NCI-H526 (cell line): Measurements from ENCODE around the gene PIGC.

ENCODE experiments used
- DNase-seq, 2 experiments: peaks; one replicate each; lab custom pipeline; 2025; lab: John Stamatoyannopoulos, UW

PIGC gene

DNA sequence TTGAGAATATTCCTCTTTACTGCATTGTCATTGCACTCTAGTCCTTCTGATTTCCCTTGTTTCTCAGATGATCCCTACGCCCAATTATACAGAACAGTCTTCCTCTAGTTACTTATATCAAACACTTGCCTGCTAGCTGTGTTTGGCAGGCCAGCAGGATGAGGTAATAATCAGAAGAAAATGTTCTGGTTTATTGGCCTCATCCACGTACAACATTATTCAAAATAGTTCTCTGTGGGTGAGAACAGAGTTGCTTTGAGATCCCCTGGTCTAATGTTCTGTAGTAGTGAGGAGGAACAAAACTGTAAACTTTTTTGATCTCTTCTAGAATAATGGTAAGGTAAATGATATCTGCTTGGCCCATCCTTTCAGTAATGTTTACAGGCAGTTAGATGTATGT lies 45.7 kb downstream of the PIGC start:
- DNase-seq, result peak in 1 of 2 experiments; percentile 39

DNA sequence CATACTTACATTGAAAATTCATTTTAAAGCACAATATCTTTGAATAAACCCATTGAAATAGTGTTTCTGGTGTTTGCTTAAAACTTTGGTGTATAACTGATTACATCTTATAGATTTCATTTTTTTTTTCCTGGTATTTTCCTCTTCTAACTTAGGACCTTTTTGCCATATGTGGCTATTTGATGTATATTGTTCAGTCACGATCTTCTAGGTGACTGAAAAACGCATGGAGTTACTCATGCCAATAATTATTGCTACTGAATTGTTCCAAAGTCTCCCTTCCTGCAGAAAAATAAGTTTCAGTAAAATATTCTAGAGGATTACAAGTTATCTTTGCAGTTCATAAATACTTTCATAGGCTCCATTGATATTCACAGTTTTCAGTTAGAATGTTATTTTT lies 46.2 kb downstream of the PIGC start:
- no peak for DNase-seq

DNA sequence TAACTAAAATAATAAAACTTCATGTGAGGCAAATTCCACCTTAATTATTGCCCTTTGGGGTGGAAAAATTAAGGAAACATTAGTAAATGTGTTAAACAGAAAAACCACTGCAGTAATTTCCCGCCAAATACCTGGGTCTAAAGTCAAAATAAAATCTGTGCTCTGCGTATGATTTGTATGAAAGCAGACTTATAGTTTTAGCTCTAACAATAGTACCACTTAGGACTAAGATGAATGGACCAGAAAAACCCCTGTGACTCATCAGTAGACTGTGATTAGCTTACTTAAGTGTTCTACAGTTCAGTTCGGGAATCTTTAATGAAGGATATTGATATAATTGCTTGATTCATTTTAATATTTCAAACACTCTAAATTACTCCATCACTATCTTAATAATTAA lies 46.6 kb downstream of the PIGC start:
- DNase-seq, result no peak

DNA sequence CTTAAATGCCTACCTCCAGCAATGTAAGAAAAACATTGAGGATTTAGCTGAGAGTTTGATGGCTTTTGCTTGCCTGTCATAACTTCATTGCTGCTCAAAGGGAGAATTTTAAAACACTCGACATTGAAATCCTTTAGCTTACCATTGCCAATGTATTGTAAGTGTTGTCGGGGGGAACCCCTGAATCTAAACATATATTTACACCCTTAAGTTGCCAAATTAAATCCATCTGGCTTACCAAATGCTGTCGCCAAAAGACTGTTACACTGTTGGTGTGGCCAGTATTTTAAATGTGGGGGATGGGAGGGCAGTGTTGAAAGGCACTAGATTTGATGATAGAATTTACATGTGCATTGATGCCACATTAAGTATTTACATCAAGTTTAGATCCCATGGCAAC lies 48.3 kb downstream of the PIGC start:
- DNase-seq, result no peak

DNA sequence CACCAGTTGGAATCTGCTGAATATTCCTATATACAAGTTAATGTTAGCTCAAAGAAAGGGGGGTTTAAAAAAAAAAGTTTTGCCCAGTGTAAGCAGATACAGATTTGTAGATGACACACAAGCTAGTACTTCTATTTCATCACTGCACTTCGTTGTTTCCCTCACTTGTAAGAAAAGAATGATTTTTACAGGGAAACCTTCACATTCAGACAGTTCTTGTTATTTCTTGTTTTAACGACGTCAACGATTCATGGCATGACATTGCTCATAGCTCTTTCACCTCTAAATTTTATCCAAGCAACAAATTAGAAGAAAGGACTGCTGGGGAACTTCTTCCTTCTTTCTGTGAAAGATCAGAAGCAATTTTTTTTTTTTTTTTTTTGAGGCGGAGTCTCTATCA lies 49.1 kb downstream of the PIGC start:
- no peak for DNase-seq

DNA sequence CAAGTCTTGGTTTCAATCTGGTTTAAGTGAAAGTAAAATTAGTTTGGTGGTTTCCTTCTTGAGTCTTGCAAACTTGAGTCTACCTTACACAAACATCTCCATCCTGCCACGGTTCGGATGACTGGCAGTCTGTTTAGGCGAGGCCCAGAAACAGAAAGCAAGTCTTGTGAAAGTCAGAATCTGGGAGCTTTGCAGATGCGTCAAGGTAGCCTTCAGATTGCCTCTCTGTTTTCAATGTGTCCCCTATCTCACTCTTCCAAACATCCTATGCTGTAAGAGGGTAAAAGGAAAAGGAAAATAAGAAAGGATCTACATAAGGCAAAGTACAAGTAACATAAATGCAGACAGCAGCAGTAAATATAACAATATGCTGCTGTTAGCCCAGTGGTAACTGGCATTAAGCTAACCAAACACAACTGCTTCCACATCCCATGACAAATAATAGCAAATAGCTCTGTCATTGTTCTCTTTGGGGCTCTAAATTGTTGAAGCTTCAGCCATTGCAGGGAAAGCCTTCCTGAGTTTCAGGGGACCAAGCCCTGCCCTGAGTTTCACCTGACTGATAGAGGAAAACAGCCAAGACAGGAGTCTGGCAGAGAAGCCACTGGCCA lies 49.6 kb downstream of the PIGC start:
- no peak for DNase-seq

DNA sequence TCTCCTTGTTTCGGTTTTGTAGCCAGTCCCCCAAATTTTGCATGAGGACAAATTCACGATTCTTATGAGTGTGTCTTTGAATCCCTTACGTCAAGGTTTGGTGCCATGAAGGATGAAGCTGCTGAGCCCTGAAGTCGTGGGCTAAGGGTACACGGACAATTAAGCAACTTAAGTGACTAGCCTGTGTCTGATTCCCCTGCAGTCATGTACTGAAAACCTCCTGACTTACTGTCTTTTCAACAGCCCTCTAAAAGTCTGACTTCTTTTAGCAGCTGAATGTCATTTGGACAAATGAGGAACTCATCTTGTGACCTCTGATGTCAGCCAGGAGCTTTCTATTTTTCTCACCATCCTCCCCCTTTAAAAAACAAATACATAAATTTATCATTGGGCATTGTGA lies 50.5 kb downstream of the PIGC start:
- no peak for DNase-seq

DNA sequence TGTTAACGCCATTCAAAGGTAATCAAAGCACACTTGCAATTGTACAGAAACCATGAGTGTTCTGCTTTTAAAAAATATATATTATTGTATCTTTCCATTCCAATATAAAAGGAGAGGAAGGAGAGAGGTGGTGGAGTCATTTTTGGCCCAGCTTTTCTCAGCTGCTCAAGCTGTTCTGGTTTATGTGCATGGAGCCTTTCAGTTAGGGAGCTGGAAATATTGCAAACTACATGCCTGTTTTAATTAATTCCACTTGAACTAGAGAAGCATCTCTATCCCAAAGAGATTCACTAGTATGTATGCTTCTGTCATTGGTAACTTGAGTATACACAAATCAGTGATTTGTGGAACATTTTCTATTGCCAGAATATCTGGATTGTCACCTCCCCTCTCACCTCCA lies 51.9 kb downstream of the PIGC start:
- no peak for DNase-seq
